ENCODE measurements around the gene CCDC136.

Gene CCDC136

DNA sequence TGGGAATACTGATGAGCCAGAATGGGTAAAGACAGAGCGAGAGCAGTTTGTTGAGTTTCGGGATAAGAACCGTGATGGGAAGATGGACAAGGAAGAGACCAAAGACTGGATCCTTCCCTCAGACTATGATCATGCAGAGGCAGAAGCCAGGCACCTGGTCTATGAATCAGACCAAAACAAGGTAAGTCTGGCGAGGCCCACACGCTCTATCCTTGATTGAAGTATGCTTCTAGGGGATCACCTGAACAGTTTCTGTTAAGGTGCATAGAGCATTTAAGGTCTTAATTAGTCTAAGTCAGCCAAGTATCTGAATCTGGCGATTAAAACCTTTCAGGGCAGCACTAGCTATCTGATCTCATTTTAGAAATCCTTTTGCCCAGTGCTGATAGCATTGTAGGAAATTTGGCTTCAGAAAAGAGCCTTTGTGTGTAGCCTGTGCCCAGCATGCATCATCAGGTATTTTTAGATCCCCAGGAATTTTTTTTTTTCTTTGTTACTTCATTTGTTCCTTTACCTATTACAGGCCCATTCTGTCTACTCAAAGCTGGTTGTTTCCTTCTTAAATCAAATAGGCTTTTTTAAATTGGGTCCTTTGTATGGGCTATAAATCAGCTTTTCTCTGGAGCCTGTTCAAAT lies 24.2 kb upstream of the CCDC136 start:
- DNase-seq (ENCODE audit: extremely low read depth, low read depth), result no peak
- TF ChIP-seq CTCF (IDR thresholded peaks at IDR 0.05; ENCODE audit: low read depth, low read length), result no peak

DNA sequence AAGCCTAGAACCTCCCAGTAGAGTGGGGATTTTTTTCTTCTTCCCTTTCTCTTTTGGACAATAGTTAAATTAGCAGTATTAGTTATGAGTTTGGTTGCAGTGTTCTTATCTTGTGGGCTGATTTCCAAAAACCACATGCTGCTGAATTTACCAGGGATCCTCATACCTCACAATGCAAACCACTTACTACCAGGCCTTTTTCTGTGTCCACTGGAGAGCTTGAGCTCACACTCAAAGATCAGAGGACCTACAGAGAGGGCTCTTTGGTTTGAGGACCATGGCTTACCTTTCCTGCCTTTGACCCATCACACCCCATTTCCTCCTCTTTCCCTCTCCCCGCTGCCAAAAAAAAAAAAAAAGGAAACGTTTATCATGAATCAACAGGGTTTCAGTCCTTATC lies 21.5 kb upstream of the CCDC136 start:
- no peak for DNase-seq (ENCODE audit: extremely low read depth, low read depth)
- no peak for TF ChIP-seq CTCF (IDR thresholded peaks at IDR 0.05; ENCODE audit: low read depth, low read length)

- DNase-seq (ENCODE audit: extremely low read depth, low read depth), result no peak
- TF ChIP-seq CTCF (IDR thresholded peaks at IDR 0.05; ENCODE audit: low read depth, low read length), result no peak
Observed at GRCh38 chr7:128773604-128774003, 18.2 kb upstream of the CCDC136 start.

DNA sequence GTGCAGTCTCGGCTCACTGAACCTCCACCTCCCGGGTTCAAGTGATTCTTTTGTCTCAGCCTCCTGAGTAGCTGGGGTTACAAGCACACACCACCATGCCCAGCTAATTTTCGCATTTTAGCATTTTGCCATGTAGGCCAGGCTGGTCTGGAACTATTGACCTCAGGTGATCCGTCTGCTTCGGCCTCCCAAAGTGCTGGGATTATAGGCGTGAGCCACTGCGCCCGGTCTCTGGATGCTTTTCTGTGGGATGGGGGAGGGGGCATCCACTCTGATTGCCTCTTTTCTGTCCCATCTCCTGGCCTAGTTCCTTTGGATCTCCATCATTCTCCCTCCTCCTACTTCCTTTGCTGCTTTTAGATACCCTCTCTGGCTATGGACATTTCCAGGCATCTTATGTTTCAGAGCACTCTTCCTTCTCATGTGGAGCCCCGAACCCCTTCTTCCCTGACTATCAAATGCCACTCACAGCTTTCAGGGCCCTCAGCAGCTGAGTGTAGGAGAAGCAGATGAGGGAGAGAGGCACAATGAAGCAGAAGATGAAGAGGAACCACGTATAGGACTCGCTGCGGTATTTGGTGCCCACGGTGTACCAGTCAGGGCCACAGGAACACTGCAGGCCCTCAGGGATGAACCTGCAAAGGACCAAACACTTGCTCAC lies 17.6 kb upstream of the CCDC136 start:
- DNase-seq (ENCODE audit: extremely low read depth, low read depth), result no peak
- TF ChIP-seq CTCF (IDR thresholded peaks at IDR 0.05; ENCODE audit: low read depth, low read length), result no peak

GRCh38 chr7:128774921-128775320 lies 16.8 kb upstream of the CCDC136 start:
- no peak for TF ChIP-seq CTCF (IDR thresholded peaks at IDR 0.05; ENCODE audit: low read depth, low read length)
- no peak for DNase-seq (ENCODE audit: extremely low read depth, low read depth)

DNA sequence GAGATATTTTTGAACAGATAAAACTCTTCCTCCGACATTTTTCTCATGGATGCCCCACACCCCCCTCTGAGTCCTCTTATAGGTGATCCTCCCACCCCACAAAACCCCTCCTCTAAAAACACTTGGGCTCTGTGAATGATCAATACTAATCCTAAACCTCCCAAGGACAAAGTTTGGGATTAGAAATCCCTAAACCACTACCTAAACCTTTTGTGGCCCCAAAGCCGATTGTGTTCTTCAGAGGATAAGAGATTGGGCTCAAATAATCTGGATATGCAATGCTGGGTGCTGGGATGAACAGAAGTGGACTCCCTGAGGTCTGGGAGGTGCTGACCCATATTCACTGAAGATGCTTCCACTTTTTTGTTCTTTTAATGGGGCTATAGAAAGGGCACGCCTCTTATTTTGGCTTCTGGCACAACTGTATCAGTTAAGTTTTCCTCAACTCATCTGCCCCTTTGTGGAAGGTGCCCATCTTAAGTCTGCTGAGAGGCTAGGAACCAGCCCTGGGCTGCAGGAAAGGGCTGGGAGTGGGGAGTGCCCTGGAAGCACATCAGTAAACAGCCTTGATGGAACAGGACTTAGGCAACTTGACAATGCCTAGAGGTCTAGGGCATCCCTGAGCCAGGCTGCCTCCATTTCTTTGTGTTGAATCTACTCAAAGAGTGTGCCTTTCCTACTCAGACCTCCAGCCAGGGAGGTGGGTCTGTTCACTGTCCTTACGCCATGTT lies 15.9 kb upstream of the CCDC136 start, which contains the start of gene OPN1SW:
Gene OPN1SW (minus strand): TSS at position 51 of the 731 bp plus-strand sequence. CDS start 13 bp downstream, at position 38.
- TF ChIP-seq CTCF (IDR thresholded peaks at IDR 0.05; ENCODE audit: low read depth, low read length), result no peak
- DNase-seq (ENCODE audit: extremely low read depth, low read depth), result no peak

Data from AG09319 (cell line).